Measurements from ENCODE around the gene RAB17.
"Not testable (repeated sequence)": the region's sequence is repeated elsewhere in the genome, so short reads cannot be mapped to it uniquely, and the experiment has no call there.

The RAB17 gene

DNA sequence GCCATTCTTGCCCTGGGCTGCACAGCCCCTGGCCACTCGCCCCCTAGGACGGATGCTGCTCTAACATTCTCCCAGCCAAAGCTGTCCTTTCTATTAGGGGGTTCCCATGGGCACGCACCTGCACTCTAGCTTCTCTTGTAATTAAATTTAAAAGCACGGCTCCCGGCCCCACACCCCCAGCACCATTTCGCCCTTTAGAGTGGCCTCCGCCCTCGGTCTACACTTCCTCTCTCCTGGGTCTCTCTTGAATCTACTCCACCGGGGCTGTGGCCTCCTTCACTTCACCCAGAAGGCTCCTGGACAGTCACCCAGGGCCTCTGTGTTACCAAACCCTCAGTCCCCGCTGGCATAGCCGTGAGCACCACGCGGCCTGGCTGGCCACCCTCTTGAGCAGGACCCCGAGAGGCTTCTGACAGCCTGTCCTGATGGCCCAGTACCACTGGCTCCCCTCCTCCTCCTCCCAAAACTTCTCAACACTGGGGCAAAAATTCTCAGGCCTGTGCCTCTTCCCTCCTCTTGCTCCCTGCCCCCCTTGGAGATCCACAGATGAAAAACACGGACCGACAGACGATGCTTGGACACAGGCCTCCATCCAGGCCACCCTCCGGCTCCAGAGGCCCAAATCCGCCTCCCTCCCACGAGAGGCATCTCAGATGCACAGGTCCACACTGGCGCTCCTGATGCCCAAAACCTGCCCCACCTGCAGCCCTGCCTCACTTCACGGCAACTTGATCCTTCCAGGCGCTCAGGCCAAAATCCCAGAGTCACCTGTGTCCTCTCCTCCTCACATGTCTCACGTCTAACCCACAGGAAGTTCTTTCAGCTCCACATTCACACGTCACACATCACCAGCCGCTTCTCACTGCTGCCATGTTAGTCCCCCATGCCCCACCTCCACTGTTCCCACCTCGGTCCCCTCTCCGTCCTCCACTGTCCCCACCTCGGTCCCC is 6.9 kb upstream of the RAB17 start:
- no peak for DNase-seq

DNA sequence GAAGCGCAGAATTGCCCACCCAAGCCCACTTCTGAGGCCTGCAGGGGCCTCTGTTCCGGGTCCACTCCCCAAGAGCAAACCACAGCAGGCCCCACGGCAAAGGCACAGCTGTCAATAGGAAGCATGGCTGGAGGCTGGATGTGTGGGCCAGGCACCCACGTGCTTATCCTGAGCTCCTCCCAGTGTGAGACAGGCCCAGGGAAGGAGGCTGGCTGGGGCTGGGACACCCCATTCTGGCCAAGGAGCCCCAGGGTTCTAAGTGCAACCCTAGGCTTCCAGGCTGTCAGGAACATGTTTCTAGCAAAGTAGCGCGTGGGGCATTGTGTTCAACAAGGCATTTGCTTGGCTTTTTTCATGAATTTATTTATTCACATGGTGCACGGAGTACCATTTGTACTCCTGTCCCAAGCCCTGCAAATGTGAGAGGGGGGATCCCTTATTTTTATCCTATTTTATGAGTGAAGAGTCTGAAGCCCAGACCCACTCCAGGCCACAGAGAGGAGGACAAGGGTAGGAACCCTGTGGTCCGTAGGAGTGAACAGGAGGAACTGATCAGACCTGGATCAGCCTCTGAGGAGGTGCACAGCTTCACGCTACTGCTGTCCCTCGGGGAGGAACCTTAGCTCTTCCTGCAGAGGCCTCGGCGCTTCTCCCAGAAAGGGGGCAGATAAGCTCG is 6.1 kb upstream of the RAB17 start:
- DNase-seq: no peak

DNA sequence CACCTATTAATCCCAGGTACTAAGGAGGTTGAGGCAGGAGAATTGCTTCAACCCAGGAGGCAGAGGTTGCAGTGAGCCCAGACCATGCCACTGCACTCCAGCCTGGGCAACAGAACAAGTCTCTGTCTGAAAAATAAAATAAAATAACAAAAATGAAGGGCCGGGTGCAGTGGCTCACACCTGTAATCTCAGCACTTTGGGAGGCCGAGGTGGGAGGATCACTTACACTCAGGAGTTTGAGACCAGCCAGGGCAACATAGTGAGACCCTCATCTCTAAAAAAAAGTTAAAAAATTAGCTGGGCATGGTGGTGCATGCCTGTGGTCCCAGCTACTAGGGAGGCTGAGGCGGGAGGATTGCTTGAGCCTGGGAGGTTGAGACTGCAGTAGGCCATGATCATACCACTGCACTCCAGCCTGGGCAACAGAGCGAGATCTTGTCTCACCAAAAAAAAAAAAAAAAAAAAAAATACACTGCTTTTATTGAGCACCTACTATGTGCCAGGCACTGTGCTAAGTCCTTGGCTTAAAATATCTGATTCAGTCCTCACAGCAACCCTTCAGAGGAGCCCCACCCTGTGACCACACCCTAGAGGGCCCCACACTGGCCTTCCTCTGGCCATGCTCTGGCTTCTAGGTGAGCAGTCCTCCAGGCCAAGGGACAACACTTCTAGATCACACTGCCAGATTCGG is 5.4 kb upstream of the RAB17 start:
- DNase-seq: not testable (repeated sequence)

DNA sequence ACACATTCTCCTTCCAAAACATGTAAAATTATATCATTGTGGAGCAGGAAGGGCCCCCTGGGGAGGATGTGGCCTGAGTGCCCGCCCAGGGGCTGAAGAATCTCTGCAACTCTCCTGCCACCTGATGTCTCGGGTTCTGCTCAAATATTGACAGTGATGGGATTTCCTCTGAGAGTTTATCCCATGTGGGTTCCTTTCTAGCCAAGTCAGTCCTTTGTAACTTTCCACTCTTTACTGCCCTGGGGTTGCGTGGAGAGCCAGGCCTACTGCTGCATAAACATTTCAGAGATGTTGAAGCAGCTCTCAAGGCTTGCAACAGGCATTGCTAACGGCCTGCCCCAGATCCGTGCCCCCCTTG is 4.0 kb upstream of the RAB17 start:
- no peak for DNase-seq

DNA sequence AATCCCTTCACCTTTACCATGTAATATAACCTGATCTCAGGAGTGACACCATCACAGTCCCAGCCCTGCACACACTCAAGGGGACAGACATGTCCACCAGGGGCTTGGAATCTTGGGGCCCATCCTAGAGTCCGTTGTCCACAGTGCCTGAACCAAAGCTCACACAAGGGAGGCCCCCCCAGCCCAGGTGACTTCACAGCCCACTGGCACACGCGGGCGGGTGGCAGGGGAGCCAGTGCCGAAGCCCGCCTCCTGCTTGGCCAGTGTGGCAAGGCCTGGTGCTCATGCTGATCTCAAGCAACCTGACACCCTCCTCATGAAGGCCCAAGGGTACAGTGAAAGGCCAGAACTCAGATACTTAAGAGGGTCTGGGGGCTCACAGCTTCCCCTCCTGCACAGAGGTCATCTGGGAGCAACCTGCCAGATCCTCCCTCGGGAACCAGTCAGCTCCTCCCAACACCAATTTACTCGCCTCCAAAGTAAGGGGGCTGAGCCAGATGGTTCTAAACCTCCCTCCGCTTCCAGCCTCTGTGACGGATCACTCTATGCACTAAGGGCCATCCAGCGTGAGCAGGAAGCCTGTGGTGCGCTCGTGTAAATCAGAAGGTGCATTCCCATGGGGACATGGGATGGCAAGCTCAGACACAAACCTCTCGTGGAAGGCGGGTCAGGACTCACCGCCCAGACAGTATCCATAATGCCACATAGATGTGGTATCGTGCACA is 3.2 kb upstream of the RAB17 start:
- DNase-seq: no peak

DNA sequence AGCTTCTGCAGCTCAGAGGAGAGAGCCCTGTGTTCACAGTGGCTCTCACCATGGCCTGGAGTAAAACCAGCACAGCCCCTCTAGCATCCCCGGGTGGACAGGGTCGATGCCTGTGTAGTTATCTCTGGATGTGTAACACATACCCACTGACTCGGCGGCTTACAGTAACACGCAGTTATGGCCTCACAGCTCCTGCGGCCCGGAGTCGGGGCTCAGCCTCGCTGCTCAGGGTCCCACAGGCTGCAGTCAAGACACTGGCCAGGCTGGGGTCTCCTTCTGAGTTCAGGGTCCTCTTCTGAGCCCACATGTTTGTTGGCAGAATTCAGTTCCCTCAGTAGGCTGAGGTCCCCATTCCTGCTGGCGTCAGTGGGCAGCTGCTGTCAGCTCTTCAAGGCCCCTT is 2.5 kb upstream of the RAB17 start:
- no peak for DNase-seq

DNA sequence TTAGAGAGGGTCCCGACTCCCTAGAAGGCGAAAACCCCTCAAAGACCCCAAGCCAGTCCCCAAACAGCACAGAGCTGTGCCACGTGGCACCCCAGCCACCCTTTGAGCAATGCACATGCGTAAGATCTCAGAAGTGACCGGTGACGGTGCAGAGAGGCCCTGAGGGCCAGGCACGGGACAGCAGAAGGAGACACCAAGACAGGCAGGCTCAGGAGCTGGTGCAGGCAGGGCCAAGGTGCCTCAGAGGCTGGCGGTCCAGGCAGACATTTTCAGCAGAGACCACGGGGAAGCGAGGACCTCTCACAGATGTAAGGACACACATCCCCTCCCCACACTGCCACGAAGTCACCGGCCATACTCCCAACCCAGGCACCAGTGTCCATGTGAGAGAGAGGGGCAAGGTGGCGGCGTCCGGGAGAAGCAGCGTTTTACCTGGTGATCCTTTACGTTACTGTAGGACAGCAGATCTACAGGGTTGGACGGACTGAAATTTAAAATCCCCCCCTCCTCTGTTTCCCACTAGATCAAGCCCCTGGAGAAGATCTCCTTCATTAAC is 2.0 kb upstream of the RAB17 start:
- DNase-seq: no peak

DNA sequence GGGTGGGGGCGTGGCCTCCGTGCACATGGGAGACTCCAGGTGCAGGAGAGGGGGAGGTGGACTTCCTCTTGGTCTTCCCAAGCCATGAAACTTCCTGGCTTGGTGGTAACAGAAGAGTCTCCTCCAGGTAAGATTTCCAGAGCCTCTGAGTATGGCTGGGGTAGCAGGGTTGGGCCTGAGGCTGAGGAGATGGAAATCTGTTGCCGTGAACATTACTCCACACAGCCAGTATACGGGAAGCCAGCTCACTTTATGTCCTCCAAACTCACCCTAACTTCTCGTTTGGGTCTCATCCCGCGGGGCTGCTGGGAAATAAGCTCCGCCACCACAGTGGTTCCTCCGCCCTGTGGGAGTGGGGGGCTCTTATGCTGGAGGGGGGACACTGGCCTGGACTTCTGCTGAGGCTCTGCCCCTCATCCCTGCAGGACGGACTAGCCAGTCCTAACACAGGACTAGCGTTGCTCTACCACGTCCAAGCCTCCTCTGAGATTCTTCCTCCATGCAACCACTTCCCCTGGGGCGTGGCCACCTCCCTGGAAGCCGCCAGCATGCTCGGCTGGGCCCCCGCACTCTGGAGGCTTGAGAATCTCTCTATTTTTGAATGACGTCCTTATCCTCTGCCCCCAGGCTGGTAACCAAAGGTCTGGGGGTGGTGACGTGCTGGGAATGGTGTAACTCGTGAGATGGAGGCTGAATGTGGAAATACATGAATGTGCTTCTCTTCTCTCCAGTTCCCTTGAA is 777 bp upstream of the RAB17 start:
- no peak for DNase-seq

DNA sequence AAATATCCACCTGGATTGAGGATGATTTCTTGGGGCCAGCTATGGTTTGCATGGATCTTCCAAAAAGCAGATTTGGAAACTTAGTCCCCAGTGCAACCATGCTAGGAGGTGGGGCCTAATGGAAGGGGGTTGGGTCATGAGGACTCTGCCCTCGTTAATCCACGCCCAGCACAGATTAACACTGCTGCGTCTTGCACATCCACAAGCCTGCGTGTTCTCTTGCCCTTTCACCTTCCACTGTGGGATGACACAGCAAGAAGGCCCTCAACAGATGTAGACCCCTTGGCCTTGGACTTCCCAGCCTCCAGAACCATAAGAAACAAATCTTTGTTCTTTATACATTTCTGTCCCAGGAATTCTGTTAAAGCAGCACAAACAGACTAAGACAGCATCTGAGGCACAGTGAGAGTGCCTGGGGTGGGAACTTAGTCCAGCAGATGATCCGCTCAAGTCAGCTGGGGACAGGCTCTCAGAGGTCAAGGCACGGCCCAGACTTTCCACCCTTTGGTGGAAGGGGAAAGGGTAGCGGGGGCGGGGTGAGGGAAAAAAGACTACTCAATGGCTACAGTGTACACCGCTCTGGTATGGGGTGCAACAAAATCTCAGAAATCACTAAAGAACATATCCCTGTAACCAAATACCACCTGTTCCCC is 2.4 kb downstream of the RAB17 start:
- no peak for DNase-seq

DNA sequence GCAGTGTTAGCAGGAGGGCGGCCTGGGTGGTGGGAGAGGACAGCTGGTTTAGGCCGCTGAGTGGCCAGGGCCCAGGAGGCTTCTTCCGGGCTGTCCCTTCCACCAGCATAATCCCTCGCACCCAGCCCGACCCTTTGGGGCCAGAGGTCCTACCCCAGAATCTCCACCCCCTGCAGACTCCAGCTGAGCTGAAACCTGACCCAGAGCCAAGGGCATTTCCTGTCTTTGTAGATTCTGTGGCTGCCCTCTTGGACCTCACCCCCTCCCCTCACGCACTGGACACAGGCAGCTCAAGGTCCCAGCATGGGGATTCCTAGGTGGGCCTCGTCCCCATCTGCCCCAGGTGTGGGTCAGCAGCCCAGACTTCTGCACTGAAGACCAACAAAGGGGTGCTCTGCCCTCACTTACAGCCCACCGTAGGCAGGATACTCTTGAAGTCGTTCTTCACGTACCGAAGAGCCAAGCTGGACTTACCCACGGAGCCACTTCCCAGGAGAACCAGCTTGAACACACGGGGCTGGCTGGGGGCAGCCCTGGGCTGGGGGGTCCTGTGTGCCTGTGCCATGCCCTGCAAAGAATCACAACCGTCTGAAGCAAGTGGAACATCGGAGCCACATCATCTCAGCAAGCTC is 4.8 kb downstream of the RAB17 start:
- no peak for DNase-seq

DNA sequence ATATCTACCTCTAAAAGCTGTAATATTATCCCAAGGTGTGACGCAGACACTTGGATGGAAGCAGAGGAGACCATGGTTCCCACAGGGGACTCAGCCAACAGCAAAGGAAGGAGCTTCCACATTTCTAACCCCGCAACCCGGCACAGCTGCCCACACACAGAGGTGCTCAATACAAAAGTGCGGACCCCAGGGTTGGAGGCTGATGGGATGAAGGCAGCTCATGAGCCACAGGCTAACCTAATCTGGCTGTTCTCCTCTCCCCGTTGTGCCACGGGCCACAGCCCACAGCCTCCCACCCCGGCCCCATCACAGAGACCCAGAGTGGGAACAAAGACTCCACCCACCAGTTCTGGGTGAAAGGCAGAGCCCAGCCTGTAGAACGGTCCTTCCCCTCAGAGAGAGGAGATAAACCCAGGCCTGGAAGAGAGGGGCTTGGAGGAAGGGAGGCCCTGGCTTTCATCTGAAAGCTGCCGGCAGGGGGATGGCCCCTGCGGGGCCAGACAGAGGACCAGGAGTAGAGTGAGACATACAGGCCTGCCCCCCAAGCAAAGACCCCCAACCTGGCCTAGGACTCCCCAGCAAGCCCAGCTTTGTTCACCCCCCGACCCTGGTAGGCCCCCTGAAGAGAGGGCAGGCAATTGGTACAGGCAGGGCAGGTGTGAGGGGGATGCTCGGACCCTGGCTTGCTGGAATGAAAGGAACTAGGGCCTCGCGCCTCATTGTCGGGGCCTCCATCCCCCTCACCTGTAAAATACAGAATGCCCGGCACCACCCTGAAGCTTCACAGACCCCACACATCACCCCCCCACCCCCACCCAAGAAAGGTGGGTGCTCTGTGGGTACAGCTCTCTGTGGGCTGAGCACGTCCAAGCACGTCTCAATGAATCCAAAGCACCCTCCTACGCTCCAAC is 6.9 kb downstream of the RAB17 start:
- no peak for DNase-seq

DNA sequence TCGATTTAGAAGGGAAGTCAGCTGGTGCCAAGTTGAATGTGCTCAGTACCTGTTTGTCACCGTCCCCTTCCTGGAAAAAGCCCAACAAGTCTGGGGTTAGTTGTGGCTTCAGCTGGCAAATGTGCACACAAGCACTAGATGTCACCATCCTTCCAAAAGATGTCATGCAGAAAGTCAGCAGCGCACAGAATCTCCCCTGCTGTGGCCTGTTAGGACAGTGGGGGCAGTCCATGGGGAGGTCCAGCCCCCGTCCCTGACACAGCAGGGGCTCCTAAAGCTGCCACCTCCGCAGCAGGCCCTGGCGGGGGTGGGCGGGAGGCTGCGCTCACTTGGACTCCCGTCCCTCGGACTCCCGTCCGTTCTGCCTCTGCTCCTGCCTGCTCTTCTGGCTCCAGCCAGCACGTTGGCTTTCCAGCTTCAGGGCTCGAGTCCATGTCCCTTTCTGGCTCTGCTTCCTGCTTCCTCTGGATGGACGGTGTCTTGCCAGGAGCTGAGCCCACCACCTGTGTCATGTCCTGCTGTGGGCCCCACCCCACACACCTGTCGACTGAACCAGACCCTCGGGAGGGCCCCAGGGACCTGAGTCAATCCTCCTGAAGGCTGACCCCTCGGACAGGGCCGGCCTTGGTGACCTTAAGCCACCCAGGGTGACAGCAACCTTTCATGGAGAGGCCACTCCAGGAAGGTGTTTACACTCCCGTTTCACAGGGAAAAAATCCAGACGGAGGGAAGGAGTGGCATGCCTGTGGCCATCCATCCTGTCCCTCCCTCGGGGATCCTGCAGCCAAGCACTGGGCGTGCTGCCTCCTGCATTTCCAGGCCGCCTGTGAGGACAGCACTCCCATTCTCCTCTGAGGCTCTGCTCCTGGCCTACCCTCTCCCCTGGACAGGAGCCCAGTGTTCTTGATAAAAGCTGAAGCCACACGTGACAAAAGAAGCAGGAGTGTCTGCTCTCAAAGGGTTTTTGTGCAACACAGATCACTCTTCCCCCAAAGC is 8.5 kb downstream of the RAB17 start:
- peak; percentile 40 for DNase-seq

DNA sequence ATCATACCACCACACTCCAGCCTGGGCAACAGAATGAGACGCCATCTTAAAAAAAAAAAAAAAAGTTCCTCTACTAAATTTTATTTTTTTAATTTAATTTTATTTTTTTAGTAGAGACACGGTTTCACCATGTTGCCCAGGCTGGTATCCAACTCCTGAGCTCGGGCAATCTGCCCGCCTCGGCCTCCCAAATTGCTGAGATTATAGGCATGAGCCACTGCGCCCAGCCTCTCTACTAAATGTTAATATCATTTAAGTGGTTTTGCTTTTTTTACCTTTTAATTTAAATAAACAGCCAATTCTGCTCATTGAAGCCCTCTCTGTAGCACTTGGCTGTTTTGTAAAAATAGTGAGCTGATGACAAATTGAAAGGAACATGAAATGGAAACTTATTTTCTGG is 9.2 kb downstream of the RAB17 start:
- no peak for DNase-seq

DNA sequence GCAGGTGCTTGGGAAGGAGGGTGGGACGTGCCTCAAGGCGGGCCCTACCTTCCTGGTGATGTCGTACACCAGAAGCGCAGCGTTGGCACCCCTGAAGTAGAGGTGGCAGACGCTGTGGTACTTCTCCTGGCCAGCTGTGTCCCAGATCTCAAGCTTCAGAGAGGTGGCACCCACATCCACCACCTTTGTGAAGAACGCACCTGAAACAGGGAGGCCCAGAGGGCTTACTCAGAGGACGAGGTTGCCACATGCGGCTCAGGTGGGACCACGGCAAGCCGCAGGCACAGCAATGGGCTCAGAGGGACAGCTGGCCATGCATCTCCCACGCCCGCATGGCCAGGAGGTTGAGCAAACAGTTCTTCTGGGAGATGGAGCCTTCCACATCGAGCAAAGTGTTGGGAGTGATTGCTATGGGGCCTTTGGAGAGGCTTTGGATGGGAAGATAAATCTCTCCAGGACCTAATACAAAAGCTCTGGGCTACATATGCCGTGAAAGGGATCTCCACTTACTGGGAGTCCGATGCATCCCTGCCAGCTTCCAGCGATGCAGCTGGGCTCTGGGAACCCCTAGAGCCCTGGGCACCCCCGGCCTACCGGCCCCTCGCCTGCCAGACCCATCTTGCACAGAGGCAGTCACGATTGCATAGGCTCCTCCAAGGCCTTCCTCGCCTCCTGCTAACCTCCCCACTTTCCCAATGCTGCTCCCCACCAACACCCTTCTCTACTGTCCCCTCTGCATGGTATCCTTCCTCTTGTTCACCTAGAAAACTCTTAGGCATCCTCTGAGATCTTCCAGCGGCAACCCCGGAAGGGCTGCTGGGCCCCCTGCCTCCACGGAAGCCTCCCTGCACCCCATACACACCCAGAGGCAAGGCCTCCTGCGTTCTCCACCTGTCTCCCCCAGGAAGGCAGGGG is 12.3 kb downstream of the RAB17 start:
- DNase-seq: no peak

DNA sequence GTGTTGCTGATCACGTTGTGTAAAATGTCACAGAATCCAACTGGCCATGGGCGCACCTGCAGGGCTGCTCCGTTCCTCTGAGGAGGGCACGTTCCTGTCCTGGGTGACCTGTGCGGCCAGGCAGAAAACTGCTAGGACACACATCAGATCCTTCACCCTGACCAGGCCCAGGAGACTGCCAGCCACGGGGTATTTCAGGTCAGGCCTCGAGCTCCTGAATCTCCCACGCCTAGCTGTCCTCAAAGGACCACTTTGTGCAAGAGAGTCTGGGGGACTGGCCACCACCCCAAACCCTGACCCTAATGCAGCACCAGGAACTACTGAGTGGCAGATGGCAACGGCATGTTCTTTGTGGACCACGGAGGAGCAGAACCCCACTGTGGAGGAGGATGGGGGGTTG is 13.1 kb downstream of the RAB17 start:
- DNase-seq: no peak

DNA sequence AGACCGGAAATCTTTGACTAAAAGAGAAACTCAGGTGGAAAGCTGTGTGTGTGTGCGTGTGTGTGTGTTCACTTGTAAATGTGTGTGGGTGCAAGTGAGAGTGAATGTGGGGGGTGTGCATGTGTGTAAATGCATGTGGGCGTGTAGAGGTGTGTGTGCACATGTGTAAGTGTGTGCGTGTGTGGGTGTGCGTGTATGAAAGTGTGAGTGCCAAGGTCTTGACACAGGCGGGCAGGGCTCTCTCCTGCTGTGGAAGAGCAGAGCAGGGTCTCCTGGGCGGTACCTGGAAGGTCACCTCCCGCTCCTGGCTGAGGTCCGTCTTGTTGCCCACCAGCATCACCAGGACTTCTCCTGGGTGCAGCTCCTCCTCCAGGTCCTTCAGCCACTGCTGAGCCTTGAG is 13.6 kb downstream of the RAB17 start:
- no peak for DNase-seq
